Gastroesophageal sphincter (tissue), 3 donors: Measurements from ENCODE around the gene CBARP.

Source experiments
- POLR2A ChIP-seq, 2 donors: fragments of 450-650 bp; IDR thresholded peaks; one replicate each; pipeline ENCODE4 v1.6.1; 2017; ENCODE audit warnings: antibody characterized with exemption in 2 of 2, mild to moderate bottlenecking in 2 of 2, moderate library complexity in 1 of 2
- TF ChIP-seq, protein P1 (sequence below), 4 experiments: fragments of 200-600 bp in 2 of 4; fragments of 450-650 bp in 2 of 4; sonication (generic) in 1 of 4; IDR thresholded peaks; one replicate each; pipeline ENCODE4 v1.5.1; 2017 to 2019; ENCODE audit warnings: antibody characterized with exemption in 4 of 4, mild to moderate bottlenecking in 2 of 4, moderate library complexity in 2 of 4

DNA sequence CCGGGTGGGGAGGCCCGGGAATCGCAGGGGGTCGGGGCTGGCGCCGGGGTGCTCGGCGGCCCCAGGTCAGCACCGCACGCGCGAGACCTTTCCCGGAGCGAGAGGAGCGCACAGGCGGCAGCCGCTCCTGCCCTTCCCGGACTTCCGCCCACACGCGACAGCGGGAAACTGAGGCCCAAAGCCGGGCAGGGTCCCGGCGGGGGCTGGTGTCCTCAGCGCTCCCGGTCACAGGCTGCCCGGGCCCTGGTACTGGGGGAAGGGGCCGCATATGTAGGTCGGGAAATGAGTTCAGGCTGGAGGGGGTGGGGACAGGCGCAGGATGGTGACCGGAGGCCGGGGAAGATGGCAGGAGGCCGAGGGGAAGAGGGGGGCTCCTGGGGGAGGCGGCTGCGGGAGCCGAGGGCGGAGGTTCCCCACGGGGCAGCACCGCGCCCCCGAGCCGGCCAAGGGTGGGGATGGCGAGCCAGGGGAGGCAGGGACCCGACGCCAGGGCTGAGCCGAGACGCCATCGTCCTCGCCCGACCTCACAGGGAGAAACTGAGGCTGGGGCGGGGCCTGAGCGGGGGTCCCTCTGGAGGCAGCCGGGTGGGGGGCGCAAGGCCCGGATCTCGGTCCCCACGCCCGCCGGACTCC is 662 bp downstream of the CBARP start:
- TF ChIP-seq, protein P1, sequence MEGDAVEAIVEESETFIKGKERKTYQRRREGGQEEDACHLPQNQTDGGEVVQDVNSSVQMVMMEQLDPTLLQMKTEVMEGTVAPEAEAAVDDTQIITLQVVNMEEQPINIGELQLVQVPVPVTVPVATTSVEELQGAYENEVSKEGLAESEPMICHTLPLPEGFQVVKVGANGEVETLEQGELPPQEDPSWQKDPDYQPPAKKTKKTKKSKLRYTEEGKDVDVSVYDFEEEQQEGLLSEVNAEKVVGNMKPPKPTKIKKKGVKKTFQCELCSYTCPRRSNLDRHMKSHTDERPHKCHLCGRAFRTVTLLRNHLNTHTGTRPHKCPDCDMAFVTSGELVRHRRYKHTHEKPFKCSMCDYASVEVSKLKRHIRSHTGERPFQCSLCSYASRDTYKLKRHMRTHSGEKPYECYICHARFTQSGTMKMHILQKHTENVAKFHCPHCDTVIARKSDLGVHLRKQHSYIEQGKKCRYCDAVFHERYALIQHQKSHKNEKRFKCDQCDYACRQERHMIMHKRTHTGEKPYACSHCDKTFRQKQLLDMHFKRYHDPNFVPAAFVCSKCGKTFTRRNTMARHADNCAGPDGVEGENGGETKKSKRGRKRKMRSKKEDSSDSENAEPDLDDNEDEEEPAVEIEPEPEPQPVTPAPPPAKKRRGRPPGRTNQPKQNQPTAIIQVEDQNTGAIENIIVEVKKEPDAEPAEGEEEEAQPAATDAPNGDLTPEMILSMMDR (IDR thresholded peaks at IDR 0.05), result no peak
- no peak for TF ChIP-seq POLR2A (IDR thresholded peaks at IDR 0.05)
